GM19455 (cell line): ENCODE measurements around the gene SERPINA3.
"Not testable (repeated sequence)": the region's sequence is repeated elsewhere in the genome, so short reads cannot be mapped to it uniquely, and the experiment has no call there.

ENCODE experiments used
- ATAC-seq: cut with Tn5 transposase; IDR thresholded peaks from one replicate; pipeline ENCODE4 v1.9.1; 2021; ENCODE audit not compliant: unreplicated experiment

Gene SERPINA3

GRCh38 chr14:94583557-94583956 lies 28.6 kb upstream of the SERPINA3 start:
- ATAC-seq = no peak

GRCh38 chr14:94584591-94585280 lies 27.5 kb upstream of the SERPINA3 start:
- ATAC-seq = no peak

DNA sequence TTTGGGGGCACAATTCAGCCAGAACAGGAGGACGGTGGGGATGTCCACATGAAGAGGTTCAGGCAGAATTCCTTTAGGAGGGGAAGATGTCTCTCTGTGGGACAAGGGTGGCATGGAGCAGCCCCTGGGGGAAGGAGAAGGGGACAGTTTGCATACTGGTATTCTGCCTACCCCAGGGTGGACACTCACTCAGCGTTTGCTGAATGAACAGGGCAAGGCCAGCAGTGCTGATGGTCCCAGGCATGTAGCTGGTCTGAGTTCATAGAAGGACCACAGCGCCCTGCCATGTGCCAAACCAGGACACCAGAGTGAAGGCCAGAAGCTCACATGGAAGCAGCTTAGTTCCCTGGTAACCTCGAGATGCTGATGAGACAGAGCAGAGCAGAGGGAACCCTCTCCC lies 25.6 kb upstream of the SERPINA3 start:
- ATAC-seq = no peak

DNA sequence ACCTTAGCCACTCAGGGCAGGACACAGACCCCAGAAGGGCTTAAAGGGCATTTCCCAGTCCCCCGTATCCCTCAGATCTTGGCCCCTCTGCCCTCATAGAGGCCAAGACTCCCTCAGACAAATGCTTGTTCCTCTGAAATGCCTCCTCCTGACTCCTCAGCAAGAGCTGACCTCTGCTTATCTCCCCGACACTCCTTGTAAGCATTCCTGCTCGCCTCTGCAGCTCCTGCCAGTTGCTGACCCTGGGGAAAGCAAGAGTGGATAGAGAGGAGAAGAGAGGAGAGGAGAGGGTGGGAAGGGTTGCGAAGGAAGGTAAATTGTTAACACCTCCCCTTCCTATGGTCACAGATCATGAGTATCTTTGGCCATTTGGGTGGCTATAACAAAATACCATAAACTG lies 23.9 kb upstream of the SERPINA3 start:
- no peak for ATAC-seq

- no peak for ATAC-seq
These were observed 21.1 kb upstream of the SERPINA3 start for GRCh38 chr14:94591073-94591472.

- ATAC-seq = no peak
These were observed 20.3 kb upstream of the SERPINA3 start for GRCh38 chr14:94591871-94592270.

- no peak for ATAC-seq
These were observed 19.7 kb upstream of the SERPINA3 start for GRCh38 chr14:94592457-94592856.

DNA sequence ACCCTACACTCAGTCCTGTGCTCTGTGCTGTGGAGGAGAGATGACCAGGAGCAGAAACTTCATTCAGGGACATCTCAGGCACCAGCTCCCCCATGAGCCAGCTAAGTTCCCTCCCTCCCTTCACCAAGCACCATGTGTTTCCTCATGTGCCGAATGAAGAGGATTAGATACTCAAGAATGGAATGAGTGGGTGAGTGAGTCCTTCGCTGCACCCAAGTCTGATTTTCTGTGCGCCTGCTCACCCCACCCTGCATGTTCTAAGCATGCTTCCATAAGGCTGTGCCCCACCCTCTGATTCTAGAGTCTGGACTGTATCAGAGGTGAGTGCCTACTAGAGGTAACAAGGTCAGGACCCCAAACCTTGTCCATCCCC lies 18.8 kb upstream of the SERPINA3 start:
- ATAC-seq = no peak

GRCh38 chr14:94593749-94594431 lies 18.3 kb upstream of the SERPINA3 start:
- ATAC-seq = no peak

- ATAC-seq = no peak
These were observed 17.8 kb upstream of the SERPINA3 start for GRCh38 chr14:94594441-94594840.

- ATAC-seq = no peak
These were observed 16.3 kb upstream of the SERPINA3 start for GRCh38 chr14:94595912-94596311.

- no peak for ATAC-seq
These were observed 15.8 kb upstream of the SERPINA3 start for GRCh38 chr14:94596361-94596760.

- no peak for ATAC-seq
These were observed 14.4 kb upstream of the SERPINA3 start for GRCh38 chr14:94597788-94598187.

GRCh38 chr14:94598506-94598815 lies 13.7 kb upstream of the SERPINA3 start:
- no peak for ATAC-seq

DNA sequence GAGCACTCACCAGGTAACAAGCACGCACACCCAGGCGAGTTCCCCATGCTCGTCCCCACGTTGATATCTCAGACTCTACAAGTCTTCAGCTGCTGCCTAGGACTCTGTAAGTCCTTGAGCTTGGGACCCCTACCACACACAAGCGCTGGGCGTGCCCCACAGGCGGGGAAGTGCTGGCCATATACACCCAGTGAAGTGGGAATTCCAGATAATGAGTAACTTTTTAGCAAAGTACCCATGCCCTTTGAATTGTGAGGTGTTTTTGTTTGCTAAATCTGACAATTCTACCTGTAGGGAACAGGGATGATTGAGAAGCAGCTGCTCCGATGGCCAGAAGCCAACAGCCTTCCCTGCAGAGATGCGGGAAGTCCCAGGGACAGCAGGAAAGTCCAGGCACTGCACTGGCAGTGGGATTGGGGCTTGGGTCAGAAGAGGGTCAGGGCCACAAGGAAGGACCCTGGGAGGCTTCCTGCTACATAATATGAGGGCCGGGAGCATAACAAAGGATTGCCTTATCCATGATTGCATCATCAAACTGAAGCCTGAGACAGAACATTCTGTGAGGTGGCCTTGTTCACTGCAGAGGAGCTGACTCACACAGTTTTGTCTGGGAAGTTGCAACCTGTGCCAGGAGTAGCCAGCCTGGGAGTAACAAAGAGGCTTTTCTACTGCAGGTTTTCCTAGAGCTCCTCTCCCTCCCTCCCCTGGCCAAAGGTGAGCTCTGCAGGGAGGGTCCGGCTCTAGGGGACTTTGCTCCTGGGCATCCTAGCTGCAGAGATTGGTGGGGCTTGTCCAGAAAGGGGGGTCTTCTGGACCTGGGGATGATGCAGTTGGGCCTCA lies 13.2 kb upstream of the SERPINA3 start:
- no peak for ATAC-seq

DNA sequence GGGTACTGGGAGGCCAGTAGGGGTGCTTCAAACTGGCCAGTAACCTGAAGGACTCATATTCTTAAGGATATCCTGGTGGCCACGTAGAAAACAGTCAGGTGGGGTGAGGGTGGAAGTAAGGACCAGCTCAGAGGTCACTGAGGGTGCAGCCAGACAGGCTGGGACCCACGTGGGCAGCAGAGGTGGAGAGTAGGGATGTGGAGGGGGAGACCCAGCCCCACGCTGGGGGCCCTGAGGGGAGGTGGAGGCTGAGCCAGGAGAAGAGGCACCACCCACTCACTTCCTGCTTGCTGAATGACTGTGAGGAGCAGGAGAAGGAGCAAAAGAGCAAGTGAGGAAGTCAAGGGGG lies 12.6 kb upstream of the SERPINA3 start:
- ATAC-seq = no peak

- ATAC-seq = no peak
These were observed 12.0 kb upstream of the SERPINA3 start for GRCh38 chr14:94600148-94600545.

DNA sequence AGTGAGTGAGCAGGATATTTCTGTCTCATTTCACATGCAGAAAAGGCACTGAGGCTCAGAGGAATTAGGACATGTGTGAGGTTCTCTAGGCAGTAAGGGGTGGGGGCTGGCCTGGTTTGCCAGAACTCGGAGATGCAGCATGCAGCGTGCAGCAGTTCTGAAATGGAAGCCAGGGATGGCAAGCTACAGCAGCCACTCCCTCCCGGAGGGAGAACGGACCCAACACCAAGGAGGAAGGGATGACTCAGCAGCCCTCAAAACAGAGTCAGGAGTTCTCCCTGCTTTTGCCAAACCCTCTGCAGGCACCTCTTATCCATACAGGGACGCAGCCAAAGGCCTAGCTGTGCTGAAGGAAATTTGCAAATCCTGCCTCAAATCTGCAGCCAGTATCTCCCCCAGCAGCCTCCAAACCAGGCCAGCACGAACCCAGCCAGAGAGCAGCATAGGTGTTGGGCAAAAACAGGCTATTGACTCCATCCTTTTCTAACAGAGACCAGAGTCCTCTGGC lies 10.3 kb upstream of the SERPINA3 start:
- no peak for ATAC-seq

DNA sequence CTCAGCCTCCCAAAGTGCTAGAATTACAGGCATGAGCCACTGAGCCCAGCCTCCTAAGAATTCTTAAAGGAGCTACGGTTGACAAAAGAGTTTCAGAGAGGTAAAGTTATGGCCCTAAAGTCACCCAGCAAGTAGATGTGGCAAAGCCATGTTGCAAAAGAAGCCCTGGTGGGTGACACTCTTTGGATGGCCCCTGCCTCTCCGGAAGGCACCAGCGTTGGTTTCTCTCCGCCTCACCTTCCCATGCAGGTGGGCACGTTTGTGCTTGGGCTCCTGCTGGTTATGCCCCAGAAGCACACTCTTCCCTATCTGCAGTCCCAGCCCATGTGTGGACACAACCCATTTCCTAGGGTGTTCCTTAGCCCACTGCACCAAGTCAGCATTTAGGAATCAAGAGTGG lies 9.5 kb upstream of the SERPINA3 start:
- no peak for ATAC-seq

- no peak for ATAC-seq
These were observed 6.8 kb upstream of the SERPINA3 start for GRCh38 chr14:94605361-94605760.

- not testable (repeated sequence) for ATAC-seq
These were observed 3.2 kb upstream of the SERPINA3 start for GRCh38 chr14:94608966-94609365.

DNA sequence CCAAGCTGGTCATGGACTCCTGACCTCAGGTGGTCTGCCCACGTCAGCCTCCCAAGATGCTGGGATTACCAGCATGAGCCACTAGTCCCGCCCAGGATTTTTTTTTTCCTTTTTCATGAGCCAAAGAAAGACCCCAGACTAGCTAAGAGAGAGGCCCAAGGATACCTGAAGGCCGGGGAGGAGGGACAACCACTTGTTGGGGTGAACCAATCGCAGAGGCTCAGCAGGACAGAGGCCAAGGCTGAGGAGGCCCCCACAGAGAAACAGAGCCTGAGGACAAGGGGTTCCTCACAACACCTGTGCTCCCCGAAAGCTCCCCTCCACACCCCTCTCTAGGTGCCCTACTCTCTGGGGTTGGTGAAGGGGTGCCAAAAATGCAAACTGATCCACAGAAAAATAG lies 1.0 kb upstream of the SERPINA3 start:
- ATAC-seq = no peak
